GM19328 (cell line): ENCODE results near the gene TNFRSF18.
A peak's percentile ranks its signal among the peaks of the same experiment; 100 is the strongest.

Source experiments
- ATAC-seq: cut with Tn5 transposase; IDR thresholded peaks from one replicate; pipeline ENCODE4 v1.9.1; 2021; ENCODE audit warnings: mild to moderate bottlenecking, moderate library complexity; ENCODE audit not compliant: unreplicated experiment

The TNFRSF18 gene

GRCh38 chr1:1240822-1241587 lies 34.6 kb upstream of the TNFRSF18 start:
- ATAC-seq: no peak

GRCh38 chr1:1240348-1240732 lies 33.9 kb upstream of the TNFRSF18 start:
- ATAC-seq: no peak

GRCh38 chr1:1239614-1240347 lies 33.4 kb upstream of the TNFRSF18 start:
- no peak for ATAC-seq

- no peak for ATAC-seq
Observed at GRCh38 chr1:1239227-1239613, 32.8 kb upstream of the TNFRSF18 start.

- ATAC-seq: no peak
Observed at GRCh38 chr1:1238702-1239178, 32.3 kb upstream of the TNFRSF18 start.

GRCh38 chr1:1237874-1238701 lies 31.7 kb upstream of the TNFRSF18 start:
- no peak for ATAC-seq

- no peak for ATAC-seq
Observed at GRCh38 chr1:1236945-1237873, 30.8 kb upstream of the TNFRSF18 start.

GRCh38 chr1:1236176-1236763 lies 29.9 kb upstream of the TNFRSF18 start:
- no peak for ATAC-seq

- no peak for ATAC-seq
Observed at GRCh38 chr1:1235016-1235744, 28.8 kb upstream of the TNFRSF18 start.

- no peak for ATAC-seq
Observed at GRCh38 chr1:1234180-1234808, 27.9 kb upstream of the TNFRSF18 start.

GRCh38 chr1:1233567-1233892 lies 27.1 kb upstream of the TNFRSF18 start:
- no peak for ATAC-seq

- ATAC-seq: no peak
Observed at GRCh38 chr1:1232796-1233566, 26.6 kb upstream of the TNFRSF18 start.

GRCh38 chr1:1232208-1232795 lies 25.9 kb upstream of the TNFRSF18 start, which contains the start of gene B3GALT6:
Gene B3GALT6 (plus strand): TSS chr1:1232237. CDS start chr1:1232279, 42 bp downstream.
- ATAC-seq: no peak

- peak; percentile 91 for ATAC-seq
Observed at GRCh38 chr1:1231400-1232207, 25.2 kb upstream of the TNFRSF18 start, which contains the start of gene SDF4. Gene SDF4 (minus strand): TSS chr1:1232001. CDS start chr1:1228772, 3,229 bp downstream.

GRCh38 chr1:1230656-1231399 lies 24.4 kb upstream of the TNFRSF18 start:
- no peak for ATAC-seq

- ATAC-seq: no peak
Observed at GRCh38 chr1:1229770-1230169, 23.4 kb upstream of the TNFRSF18 start.
